Endodermal cell (in vitro differentiated cells): ENCODE measurements around the gene NUDT13. TPM values are rescaled to one million over a fixed set of nuclear protein-coding genes. Genes with fewer than 3 reads are reported as not detected.

Experiments used
- DNase-seq: peaks from one replicate; pipeline ENCODE4 v3.0.0-alpha.2; 2017
- H3K27ac ChIP-seq: 2 replicates; pipeline ENCODE4 v1.5.1; 2013; ENCODE audit warnings: mild to moderate bottlenecking, low read depth, low read length, moderate library complexity
- H3K27me3 ChIP-seq: 2 replicates; pipeline ENCODE4 v1.6.1; 2013; ENCODE audit warnings: mild to moderate bottlenecking, low read length, moderate library complexity; ENCODE audit not compliant: insufficient read depth, control insufficient read depth, poor library complexity, severe bottlenecking
- H3K36me3 ChIP-seq: 2 replicates; pipeline ENCODE4 v1.7.0; 2013; ENCODE audit warnings: mild to moderate bottlenecking, low read length, moderate library complexity; ENCODE audit not compliant: control insufficient read depth, insufficient read depth
- H3K4me1 ChIP-seq: one replicate; pipeline ENCODE4 v1.7.0; 2013; ENCODE audit warnings: low read length; ENCODE audit not compliant: control insufficient read depth, insufficient read depth
- H3K4me3 ChIP-seq: 2 replicates; pipeline ENCODE4 v1.5.1; 2013; ENCODE audit warnings: mild to moderate bottlenecking, low read length, moderate library complexity
- H3K9ac ChIP-seq: 2 replicates; pipeline ENCODE4 v1.6.1; 2013; ENCODE audit warnings: mild to moderate bottlenecking, low read length, moderate library complexity; ENCODE audit not compliant: poor library complexity, severe bottlenecking; ENCODE audit errors: extremely low read depth
- H3K9me3 ChIP-seq: 2 replicates; pipeline ENCODE4 v1.6.1; 2013; ENCODE audit warnings: mild to moderate bottlenecking, low read length, moderate library complexity; ENCODE audit not compliant: control insufficient read depth
- H3K27ac Mint-ChIP-seq: 2 replicates; pipeline ENCODE4 v1.8.0; 2020; ENCODE audit warnings: mixed read lengths
- H3K27me3 Mint-ChIP-seq: 2 replicates; pipeline ENCODE4 v1.8.0; 2021; ENCODE audit warnings: mild to moderate bottlenecking, mixed read lengths; ENCODE audit not compliant: insufficient read depth
- H3K36me3 Mint-ChIP-seq: 2 replicates; pipeline ENCODE4 v1.8.0; 2020; ENCODE audit warnings: low read depth, mixed read lengths
- H3K4me1 Mint-ChIP-seq: 2 replicates; pipeline ENCODE4 v1.8.0; 2020; ENCODE audit warnings: mixed read lengths
- H3K4me3 Mint-ChIP-seq: 2 replicates; pipeline ENCODE4 v1.8.0; 2020; ENCODE audit warnings: mild to moderate bottlenecking, moderate library complexity, mixed read lengths
- H3K9me3 Mint-ChIP-seq: 2 replicates; pipeline ENCODE4 v1.8.0; 2020; ENCODE audit warnings: mild to moderate bottlenecking, mixed read lengths
- CTCF ChIP-seq: fragments of 200-600 bp; sonication (generic); conservative IDR thresholded peaks from 2 replicates; pipeline ENCODE4 v1.5.0; 2021; ENCODE audit warnings: antibody characterized with exemption, mild to moderate bottlenecking
- WGBS, 2 experiments: methylation state at CpG; one replicate each; pipeline versions ENCODE4 v1.1.5 to v1.1.7; 2013; ENCODE audit warnings: missing lambda C conversion rate in 2 of 2, mixed read lengths in 1 of 2; ENCODE audit not compliant: insufficient coverage in 1 of 2, insufficient read length in 1 of 2; 5-methylcytosine and 5-hydroxymethylcytosine counted together
- total RNA-seq, 2 donors: library from RNA; stranded (reverse); fragmentation: NEBNext Ultra II Directional in 1 of 2; extraction: Animal tissue kit (Norgen Biotek cat#: 25700) in 1 of 2; gene quantifications; 2 replicates in 1 of 2; 3 replicates in 1 of 2; pipeline ENCODE4 v1.2.1, GENCODE V29; 2021

NUDT13 gene
- total RNA-seq, 2 donors from 2014 or later: 3.3 to 3.9 TPM

DNA sequence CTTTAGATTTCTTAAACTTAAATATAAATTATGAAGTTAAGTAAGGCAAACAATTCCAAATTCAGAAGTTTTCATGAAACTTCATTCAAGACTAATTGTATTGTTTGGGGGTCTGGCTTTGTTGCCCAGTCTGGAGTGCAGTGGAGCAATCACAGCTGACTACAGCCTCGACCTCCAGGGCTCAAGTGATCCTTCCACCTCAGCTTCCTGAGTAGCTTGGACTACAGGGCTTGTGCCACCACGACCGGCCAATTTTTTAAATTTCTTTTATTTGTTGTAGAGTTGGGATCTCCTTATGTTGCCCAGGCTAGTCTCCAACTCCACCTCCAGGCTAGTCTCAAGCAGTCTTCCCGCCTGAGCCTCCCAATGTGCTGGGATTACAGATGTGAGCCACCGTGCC lies 26.0 kb upstream of the NUDT13 start:
- H3K9me3 ChIP-seq: no peaks in the 10 kb centered on the region
- Mint-ChIP-seq H3K4me1 (peaks cover 4% of the 10 kb centered on the region), H3K27me3 (no peaks in the 10 kb centered on the region), H3K27ac (no peak overlapping the region), H3K9me3 (no peaks in the 10 kb centered on the region), H3K4me3 (no peak overlapping the region), H3K36me3 (peaks cover 6% of the 10 kb centered on the region)
- WGBS, 2 experiments: 92 to 100% methylated on average over 1 to 5 of the region's 5 CpGs
- H3K36me3 ChIP-seq: no peaks in the 10 kb centered on the region
- H3K27me3 ChIP-seq: no peaks in the 10 kb centered on the region
- no peaks in the 10 kb centered on the region for H3K4me1 ChIP-seq
- no peak for DNase-seq
- H3K27ac ChIP-seq: no peak overlapping the region
- H3K4me3 ChIP-seq: no peak overlapping the region
- no peak for TF ChIP-seq CTCF
- H3K9ac ChIP-seq: no peak overlapping the region

DNA sequence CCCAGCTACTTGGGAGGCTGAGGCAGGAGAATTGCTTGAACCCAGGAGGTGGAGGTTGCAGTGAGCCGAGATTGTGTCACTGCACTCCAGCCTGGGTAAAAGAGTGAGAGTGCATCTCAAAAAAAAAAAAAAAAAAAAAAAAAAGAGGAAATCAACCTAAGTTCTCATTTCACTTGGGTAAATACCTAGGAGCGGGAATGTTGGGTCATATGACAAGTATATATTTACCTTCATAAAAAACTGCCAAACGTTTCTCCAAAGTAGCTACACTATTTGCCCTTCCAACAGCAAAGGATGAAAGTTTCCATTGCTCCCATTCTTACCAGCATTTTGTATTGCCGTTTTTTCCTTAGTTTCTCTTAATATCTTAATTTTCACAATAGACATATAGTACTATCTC lies 23.4 kb upstream of the NUDT13 start:
- Mint-ChIP-seq H3K4me1 (no peaks in the 10 kb centered on the region), H3K4me3 (no peak overlapping the region), H3K27me3 (no peaks in the 10 kb centered on the region), H3K9me3 (no peaks in the 10 kb centered on the region), H3K36me3 (peaks cover 6% of the 10 kb centered on the region), H3K27ac (no peak overlapping the region)
- WGBS, 2 experiments: 95 to 100% methylated on average over 1 to 3 of the region's 4 CpGs
- DNase-seq: no peak
- Histone ChIP-seq H3K9me3 (no peaks in the 10 kb centered on the region), H3K4me3 (no peak overlapping the region), H3K4me1 (no peaks in the 10 kb centered on the region), H3K9ac (no peak overlapping the region), H3K27me3 (no peaks in the 10 kb centered on the region), H3K27ac (no peak overlapping the region), H3K36me3 (no peaks in the 10 kb centered on the region)
- TF ChIP-seq CTCF: no peak

- no peak overlapping the region for H3K27ac Mint-ChIP-seq
- no peak overlapping the region for H3K4me3 Mint-ChIP-seq
- no peaks in the 10 kb centered on the region for H3K4me1 ChIP-seq
- H3K9ac ChIP-seq: no peak overlapping the region
- H3K27ac ChIP-seq: no peak overlapping the region
- H3K36me3 ChIP-seq: no peaks in the 10 kb centered on the region
- H3K4me1 Mint-ChIP-seq: no peaks in the 10 kb centered on the region
- H3K27me3 Mint-ChIP-seq: no peaks in the 10 kb centered on the region
- H3K4me3 ChIP-seq: no peak overlapping the region
- TF ChIP-seq CTCF: no peak
- H3K9me3 ChIP-seq: no peaks in the 10 kb centered on the region
- no peaks in the 10 kb centered on the region for H3K27me3 ChIP-seq
- DNase-seq: no peak
- no peaks in the 10 kb centered on the region for H3K9me3 Mint-ChIP-seq
- H3K36me3 Mint-ChIP-seq: peaks cover 6% of the 10 kb centered on the region
Observed at GRCh38 chr10:73088304-73088703, 22.0 kb upstream of the NUDT13 start.
